ENCODE data around the gene FBXO27.
"Not testable (repeated sequence)": the region's sequence is repeated elsewhere in the genome, so short reads cannot be mapped to it uniquely, and the experiment has no call there.

- not testable (repeated sequence) for TF ChIP-seq EP300, CTCF (IDR thresholded peaks at IDR 0.05)
These were observed 43.7 kb downstream of the FBXO27 start for GRCh38 chr19:38988627-38989026.

Data from gastroesophageal sphincter (tissue), 3 donors.